GM10266 (cell line): Measurements from ENCODE around the gene GABRB1.

Experiments used
- DNase-seq: peaks from one replicate; pipeline ENCODE4 v3.0.0; 2012; ENCODE audit errors: extremely low spot score
- TF ChIP-seq, protein P1 (sequence below): IDR thresholded peaks from 2 replicates; pipeline ENCODE4 v1.5.1; 2012; ENCODE audit warnings: mild to moderate bottlenecking, low read depth; ENCODE audit not compliant: control insufficient read depth, insufficient read depth; ENCODE audit errors: missing control alignments

Gene GABRB1

DNA sequence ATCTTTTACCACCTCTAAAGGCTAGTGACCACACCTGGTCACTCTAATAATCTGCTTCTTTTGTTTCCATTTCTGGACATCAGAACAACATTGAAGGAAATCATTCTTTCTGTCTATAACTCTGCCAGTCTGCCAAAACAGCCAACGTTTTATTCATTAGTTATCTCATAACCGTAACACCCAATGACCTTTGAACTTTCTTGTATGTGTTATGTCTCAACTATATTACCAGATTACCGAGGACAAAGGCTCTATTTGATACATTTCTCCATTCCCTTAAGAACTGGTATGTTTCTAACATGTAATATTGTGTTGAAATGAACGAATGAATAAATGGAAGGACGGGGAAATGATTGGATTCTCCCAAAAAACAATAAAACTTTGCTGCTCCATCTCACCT is 152.7 kb downstream of the GABRB1 start:
- DNase-seq: no peak
- TF ChIP-seq, protein P1, sequence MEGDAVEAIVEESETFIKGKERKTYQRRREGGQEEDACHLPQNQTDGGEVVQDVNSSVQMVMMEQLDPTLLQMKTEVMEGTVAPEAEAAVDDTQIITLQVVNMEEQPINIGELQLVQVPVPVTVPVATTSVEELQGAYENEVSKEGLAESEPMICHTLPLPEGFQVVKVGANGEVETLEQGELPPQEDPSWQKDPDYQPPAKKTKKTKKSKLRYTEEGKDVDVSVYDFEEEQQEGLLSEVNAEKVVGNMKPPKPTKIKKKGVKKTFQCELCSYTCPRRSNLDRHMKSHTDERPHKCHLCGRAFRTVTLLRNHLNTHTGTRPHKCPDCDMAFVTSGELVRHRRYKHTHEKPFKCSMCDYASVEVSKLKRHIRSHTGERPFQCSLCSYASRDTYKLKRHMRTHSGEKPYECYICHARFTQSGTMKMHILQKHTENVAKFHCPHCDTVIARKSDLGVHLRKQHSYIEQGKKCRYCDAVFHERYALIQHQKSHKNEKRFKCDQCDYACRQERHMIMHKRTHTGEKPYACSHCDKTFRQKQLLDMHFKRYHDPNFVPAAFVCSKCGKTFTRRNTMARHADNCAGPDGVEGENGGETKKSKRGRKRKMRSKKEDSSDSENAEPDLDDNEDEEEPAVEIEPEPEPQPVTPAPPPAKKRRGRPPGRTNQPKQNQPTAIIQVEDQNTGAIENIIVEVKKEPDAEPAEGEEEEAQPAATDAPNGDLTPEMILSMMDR: no peak

DNA sequence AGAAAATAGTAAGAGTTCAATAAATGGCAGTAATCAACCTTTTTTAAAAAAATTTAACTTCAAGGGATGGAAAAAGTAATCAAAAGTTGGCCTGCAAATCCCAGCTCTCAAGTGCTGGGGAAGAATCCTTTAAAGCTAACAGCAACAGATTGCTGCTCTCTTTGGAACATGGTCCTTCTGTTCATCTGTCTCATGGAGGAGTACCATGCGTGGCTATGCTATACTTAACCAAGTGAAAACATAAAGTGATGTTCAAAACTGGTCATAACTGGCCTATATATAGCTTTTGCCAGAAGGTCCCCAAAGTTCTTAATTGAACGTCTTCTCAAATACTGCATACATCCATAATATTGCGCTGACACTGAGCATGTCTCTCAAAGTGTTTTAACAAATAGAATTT is 154.4 kb downstream of the GABRB1 start:
- TF ChIP-seq, protein P1: no peak
- DNase-seq: no peak

DNA sequence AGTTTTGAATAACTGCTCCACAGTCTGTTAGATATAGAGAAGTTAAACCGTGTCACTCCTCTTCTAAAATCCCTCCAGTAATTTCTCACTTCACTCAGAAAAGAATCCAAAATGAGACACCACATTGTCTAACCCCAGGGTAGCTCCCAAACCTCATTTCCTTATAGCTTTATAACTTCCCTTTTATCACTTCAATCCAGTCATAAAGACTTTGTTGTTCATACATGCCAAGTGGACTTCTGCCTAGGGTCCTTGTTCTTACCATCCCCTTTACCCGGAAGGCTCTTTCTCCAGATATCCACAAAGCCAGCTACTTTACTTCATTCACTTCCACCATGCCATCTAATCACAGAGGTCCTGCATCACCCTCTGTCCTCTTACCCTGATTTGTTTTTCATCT is 156.2 kb downstream of the GABRB1 start:
- TF ChIP-seq, protein P1: no peak
- DNase-seq: no peak

DNA sequence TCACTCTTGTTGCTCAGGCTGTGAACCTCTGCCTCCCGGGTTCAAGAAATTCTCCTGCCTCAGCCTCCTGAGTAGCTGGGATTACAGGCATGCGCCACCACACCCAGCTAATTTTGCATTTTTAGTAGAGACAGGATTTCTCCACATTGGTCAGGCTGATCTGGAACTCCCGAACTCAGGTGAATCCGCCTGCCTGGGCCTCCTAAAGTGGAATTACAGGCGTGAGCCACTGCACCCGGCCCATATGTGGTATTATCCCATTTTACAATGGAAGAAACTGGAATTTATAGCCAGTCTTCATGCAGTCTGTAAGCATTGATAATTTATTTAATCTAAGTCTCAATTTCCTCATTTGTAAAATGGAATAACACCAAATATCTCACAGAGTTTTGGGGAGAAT is 161.8 kb downstream of the GABRB1 start:
- TF ChIP-seq, protein P1: no peak
- no peak for DNase-seq

DNA sequence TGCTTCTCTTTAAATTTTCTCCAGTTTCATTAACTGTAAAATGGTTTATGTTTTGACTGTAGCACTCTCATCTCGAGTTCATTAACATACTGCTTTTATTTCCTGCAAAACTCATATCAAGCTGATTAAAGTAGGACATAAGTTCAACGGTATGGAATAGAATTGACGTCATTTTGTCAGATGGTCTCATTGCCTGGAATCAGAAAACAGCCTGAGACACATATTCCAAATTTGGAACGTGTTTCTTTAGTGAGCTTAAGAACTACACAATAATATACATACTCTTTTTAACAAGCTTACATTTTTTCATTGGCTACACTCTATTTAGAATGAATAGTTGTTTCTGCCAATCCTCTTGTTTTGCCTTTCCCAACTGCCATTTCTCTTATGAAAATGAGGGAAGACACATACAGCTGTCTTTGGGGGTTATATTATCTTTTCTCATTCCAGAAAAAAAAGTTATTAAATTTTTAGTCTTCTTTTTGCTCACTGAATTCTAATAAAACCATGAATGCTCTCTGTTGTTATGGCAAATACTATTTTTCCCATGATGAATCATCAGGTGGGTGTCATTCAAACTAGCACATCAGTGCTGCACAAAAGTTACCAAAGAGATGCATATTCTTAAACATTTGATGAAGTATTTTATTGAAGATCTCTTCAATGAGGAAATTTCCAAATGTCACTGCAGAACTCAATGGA is 162.8 kb downstream of the GABRB1 start:
- TF ChIP-seq, protein P1: no peak
- DNase-seq: no peak

DNA sequence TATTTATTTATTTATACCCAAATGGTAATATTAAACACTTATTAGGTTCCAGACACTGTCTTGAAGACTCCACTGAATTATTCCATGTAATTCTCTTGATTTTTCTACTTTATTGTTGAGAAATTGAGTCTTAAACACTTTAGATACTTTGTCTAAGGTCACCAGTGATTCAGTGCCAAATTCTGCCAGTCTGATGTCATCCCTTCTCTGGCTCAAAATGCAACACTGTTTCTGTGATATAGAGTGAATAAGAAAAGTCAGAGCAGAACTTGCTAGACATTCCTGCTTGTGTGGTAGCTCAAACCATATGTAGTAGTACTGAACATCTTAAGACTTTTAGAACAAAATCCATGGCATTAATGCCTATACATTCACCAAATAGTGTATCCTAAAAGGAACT is 164.3 kb downstream of the GABRB1 start:
- no peak for DNase-seq
- TF ChIP-seq, protein P1: no peak

DNA sequence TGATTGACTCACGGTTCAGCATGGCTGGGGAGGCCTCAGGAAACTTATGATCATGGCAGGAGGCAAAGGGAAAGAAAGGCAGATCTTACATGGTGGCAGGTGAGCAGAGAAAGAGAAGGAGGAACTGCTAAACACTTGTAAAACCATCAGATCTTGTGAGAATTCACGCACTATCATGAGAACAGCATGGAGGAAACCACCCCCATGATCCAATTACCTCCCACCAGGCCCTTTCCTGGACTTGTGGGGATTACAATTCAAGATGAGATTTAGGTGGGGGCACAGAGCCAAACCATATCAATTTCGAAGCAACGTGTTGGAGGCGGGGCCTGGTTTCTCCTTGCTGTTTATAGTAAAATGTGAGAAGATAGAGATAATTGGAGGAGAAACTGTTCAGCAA is 167.4 kb downstream of the GABRB1 start:
- TF ChIP-seq, protein P1: no peak
- no peak for DNase-seq
